GM21786 (cell line): ENCODE measurements around the gene LIMK2.
"Not testable (repeated sequence)": the region's sequence is repeated elsewhere in the genome, so short reads cannot be mapped to it uniquely, and the experiment has no call there.

Source experiments
- ATAC-seq: cut with Tn5 transposase; IDR thresholded peaks from one replicate; pipeline ENCODE4 v1.9.1; 2021; ENCODE audit not compliant: unreplicated experiment

Gene LIMK2

GRCh38 chr22:31288496-31289240 is 76.6 kb downstream of the LIMK2 start:
- ATAC-seq = no peak

DNA sequence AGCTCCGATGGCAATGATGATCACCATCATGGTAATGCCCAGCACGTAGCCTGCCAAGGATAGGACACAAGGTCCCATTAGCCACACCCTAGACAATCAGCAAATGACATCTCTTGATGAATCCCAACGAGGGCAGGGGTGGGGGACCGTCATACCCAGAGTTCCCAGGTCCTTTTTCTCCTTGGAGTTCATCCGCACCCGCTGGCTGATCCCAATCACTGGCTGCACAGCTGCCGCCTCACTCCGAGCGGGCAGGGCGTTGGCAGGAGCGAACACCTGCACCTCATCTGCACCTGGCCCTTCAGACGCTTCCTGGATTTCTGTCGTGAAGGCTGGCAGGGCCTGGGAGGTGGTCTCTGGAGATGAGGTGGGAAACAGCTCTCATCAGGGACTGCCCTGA is 77.2 kb downstream of the LIMK2 start:
- no peak for ATAC-seq

- ATAC-seq = peak; percentile 78
Observed at GRCh38 chr22:31290494-31291471, 78.7 kb downstream of the LIMK2 start.

DNA sequence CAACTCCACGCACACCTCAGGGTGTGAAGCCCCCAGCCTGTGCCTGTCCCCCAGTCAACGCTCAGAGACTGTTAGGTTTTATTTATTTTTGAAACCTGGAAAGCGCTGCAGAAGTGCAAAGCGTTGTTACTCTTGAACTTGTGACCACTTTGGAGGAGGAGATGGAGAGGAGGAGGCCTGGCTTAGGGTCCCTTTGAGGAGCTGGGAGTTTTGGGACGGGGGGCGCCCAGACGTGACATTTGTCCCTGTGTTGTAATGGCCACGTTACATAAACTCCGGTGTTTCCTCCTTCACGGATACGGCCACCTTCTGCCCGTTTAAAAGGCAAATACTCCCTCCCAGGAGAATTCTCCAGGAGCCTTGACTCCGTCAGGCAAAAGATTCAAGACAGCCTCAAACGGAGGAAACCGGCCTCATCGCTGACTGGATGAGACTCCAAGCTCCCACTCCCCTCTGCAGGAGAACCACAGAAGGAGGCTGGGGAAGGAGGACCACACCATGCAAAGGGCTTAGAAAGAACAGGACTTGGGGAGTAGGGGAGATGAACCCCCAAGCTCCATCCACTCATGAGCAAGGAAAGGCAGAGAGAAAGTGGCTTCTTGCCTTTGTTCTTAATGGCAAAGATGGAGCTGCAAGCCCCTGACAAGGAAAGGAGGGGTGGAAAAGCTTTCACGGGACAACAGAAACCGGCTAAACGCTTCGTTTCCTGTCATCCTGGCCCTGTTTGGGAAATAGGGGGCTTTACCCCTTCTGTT is 79.6 kb downstream of the LIMK2 start:
- no peak for ATAC-seq

DNA sequence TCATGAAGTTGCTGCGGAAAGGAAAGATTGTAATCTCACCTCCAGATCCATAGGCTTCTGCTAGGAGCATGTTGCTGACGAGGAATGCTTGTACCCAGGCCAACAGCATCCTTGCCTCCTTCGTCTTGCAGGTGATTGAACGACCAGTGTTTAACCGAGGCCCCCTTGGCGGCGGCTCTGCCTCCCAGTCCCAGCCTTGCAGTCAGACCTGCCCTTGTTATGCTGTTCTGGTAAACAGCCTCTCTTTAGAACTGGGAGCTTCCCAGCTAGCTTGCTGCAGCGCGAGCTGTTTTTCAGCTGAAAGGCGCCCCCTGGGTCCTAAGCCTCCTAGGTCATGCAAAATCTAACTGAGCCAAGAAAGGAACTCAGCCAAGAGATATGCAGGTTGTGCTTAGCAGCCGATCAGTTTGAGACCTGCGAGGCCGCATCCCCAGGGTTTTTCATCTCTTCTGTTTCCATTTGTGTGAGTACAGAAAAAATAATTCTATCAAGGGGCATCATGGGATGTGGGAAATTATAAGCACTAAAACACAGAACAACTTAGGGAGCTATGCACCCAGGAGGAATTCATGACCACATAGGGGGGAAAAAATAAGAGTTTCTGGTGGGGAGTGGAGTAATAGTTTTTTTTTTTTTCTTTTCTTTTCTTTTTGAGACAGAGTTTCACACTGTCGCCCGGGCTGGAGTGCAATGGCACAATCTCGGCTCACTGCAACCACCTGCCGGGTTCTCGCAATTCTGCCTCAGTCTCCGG is 80.3 kb downstream of the LIMK2 start, which contains the start of gene PIK3IP1:
TSS of gene PIK3IP1 (minus strand) at position 253 of the 754 bp plus-strand sequence. CDS start at position 109, 144 bp downstream.
- ATAC-seq = no peak

DNA sequence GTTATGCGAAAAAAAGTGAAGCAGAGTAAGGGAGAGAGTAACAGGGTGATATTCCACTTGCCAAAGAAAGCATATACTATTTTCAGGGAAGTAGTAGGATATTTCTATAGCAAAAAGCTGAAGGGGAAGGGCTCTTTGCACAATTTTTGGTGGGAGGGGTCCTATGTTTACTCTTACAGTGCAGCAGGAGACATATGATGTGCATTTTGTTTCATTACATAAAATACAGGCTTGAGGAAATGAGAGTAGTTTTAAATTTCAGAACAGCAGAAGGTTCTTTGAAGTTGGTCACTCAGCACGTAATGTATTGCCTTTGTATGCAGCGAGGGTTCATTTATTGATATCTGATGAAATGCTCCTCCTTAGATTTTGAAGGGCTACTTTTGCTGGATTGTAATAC is 83.3 kb downstream of the LIMK2 start:
- no peak for ATAC-seq

GRCh38 chr22:31295831-31296657 is 83.9 kb downstream of the LIMK2 start:
- no peak for ATAC-seq

GRCh38 chr22:31300896-31301295 is 88.8 kb downstream of the LIMK2 start:
- ATAC-seq = no peak

DNA sequence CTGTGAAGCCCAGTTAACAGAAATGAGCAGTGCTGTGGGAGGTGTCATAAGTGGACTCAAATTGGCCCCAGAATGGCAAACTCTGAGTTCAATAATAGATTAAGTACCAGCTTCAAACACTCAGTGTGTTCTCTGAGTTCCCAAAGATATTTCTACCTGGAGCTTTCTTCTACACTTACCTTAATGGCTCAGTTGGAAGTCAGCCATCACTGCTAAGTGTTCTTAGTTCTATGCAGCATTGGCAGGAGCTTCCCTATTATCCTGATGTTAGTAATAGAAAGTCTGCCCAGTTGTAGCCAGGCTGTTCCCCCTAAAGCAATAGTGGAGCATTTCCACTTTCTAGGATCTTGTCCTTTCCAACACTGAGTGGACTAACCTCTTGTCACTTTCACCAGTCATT is 89.9 kb downstream of the LIMK2 start:
- no peak for ATAC-seq

GRCh38 chr22:31302537-31302936 is 90.4 kb downstream of the LIMK2 start:
- ATAC-seq = no peak

- no peak for ATAC-seq
Observed at GRCh38 chr22:31305194-31305593, 93.1 kb downstream of the LIMK2 start.

DNA sequence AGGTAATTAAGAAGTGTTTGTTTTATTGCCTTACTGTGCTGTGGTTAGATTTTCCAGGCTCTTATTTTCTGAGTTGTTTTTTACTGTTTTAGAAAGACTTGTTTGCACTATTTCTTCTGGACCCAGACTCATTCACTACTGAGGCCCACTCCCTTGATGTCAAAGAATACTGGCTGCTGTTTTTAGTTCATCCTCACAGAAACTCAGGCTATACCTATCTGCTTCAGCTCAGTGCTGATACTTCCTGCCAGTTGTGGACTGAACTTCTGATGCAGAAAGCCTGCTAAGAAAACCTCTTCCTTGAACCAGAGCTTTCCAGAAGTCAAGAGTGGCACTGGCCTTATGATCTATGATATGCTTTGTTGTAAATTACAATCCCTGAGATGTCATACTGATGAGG is 96.1 kb downstream of the LIMK2 start:
- ATAC-seq = no peak

- no peak for ATAC-seq
Observed at GRCh38 chr22:31313366-31314147, 101.5 kb downstream of the LIMK2 start.

- not testable (repeated sequence) for ATAC-seq
Observed at GRCh38 chr22:31314220-31314619, 102.1 kb downstream of the LIMK2 start.

DNA sequence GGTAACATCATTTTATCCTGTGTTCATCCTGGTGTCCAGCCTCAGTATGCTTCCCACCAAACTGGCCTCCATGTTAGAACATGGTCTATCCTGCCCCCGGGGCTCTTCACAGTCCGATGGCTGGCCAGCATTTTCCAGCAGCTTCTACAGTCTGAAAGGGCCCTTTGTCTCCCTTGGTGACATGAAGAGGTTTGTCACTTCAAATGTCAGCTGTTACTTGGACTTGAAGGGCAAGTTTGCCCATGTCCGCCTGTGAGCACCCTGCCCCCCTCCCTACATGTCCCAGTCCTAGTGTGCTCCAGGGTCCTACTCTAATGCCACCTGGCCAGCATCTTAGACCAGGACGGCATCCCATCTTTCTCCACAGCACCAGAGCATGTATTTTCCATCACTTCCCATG is 109.3 kb downstream of the LIMK2 start:
- ATAC-seq = no peak

- ATAC-seq = no peak
Observed at GRCh38 chr22:31323578-31324550, 111.8 kb downstream of the LIMK2 start.

DNA sequence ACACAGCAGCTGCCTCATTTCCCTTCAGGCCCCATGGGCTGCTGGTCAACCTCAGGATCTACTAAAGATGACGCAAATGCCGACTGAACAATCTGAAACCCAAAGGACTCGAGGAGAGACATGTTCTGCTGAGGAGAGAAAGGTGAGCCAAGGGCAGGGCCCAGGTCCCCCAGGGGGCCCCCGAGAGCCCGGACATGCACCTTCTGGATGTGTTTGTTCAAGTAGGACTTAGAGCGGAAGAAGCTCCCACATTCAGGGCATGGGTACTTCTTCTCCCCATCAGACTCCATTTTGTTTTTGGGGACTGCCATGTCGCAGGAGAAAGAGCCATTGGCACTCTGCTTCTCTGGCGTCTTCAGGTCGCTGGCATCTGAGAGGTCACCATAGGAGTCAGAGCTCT is 114.8 kb downstream of the LIMK2 start:
- no peak for ATAC-seq
